HEK293 (cell line): ENCODE data around the gene DUSP3.

ENCODE experiments used
- ZNF596 ChIP-seq: fragments of 450-650 bp; IDR thresholded peaks from 2 replicates; pipeline ENCODE4 v1.5.0; 2018; ENCODE audit warnings: missing biosample characterization, mild to moderate bottlenecking, missing genetic modification characterization, moderate library complexity
- TF ChIP-seq, protein P1 (sequence below): fragments of 450-650 bp; formaldehyde crosslinking; IDR thresholded peaks from 2 replicates; pipeline ENCODE4 v1.5.1; 2016; ENCODE audit warnings: missing biosample characterization, missing genetic modification characterization
- TF ChIP-seq, protein P2 (sequence below): fragments of 450-650 bp; formaldehyde crosslinking; IDR thresholded peaks from 2 replicates; pipeline ENCODE4 v1.5.1; 2016; ENCODE audit warnings: missing biosample characterization, missing genetic modification characterization
- TF ChIP-seq, protein P3 (sequence below): fragments of 450-650 bp; formaldehyde crosslinking; IDR thresholded peaks from 2 replicates; pipeline ENCODE4 v1.5.1; 2016; ENCODE audit warnings: missing biosample characterization, missing genetic modification characterization, borderline replicate concordance

DNA sequence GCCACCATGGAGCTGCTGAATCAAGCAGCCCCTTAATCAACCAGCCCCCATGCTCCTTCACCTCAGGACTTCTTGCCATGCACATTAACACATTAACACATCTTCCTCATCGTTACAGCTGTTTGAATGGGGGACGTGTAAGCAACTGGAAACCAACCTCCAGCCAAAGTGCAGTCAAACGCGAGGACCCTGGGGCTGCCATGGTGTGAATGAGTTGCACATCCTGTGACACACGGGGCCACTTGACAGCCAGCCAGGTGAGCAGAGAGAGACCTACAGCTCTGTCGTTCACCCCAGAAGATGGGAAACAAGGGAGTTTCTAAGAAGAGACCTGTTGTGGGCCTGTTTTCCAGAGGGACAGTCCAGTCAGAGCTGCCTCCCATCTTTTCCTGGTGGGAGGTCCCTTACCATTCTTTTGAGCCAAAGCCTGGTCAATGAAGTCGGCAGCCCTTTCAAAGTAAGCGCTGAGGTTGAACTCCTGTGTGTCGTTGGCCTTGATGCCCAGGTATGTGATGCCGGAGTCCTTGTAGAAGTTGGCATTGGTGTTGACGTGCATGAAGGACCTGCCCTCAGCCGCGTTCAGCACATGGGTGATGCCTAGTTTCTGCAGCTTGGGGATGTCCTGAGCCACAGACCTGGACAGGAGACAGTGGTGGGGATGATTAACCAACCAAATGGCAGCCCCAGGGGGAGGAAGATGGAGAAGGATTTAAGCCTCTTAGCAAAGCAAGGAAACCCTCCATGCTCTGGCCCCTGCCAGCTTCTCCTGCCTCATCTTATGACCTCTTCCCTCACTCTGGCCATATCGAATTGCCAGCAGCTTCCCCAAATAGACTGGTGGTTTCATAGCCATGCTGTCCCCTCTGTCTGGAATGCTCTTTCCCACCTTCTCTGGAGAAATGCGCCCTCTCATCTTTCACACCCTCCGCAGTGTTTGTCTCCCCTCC, 4.2 kb downstream of the DUSP3 start:
- TF ChIP-seq, protein P1, sequence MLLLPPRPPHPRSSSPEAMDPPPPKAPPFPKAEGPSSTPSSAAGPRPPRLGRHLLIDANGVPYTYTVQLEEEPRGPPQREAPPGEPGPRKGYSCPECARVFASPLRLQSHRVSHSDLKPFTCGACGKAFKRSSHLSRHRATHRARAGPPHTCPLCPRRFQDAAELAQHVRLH (tag by site-specific recombination): no peak
- TF ChIP-seq, protein P2, sequence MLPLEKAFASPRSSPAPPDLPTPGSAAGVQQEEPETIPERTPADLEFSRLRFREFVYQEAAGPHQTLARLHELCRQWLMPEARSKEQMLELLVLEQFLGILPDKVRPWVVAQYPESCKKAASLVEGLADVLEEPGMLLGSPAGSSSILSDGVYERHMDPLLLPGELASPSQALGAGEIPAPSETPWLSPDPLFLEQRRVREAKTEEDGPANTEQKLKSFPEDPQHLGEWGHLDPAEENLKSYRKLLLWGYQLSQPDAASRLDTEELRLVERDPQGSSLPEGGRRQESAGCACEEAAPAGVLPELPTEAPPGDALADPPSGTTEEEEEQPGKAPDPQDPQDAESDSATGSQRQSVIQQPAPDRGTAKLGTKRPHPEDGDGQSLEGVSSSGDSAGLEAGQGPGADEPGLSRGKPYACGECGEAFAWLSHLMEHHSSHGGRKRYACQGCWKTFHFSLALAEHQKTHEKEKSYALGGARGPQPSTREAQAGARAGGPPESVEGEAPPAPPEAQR (tag by site-specific recombination): no peak
- TF ChIP-seq, protein P3, sequence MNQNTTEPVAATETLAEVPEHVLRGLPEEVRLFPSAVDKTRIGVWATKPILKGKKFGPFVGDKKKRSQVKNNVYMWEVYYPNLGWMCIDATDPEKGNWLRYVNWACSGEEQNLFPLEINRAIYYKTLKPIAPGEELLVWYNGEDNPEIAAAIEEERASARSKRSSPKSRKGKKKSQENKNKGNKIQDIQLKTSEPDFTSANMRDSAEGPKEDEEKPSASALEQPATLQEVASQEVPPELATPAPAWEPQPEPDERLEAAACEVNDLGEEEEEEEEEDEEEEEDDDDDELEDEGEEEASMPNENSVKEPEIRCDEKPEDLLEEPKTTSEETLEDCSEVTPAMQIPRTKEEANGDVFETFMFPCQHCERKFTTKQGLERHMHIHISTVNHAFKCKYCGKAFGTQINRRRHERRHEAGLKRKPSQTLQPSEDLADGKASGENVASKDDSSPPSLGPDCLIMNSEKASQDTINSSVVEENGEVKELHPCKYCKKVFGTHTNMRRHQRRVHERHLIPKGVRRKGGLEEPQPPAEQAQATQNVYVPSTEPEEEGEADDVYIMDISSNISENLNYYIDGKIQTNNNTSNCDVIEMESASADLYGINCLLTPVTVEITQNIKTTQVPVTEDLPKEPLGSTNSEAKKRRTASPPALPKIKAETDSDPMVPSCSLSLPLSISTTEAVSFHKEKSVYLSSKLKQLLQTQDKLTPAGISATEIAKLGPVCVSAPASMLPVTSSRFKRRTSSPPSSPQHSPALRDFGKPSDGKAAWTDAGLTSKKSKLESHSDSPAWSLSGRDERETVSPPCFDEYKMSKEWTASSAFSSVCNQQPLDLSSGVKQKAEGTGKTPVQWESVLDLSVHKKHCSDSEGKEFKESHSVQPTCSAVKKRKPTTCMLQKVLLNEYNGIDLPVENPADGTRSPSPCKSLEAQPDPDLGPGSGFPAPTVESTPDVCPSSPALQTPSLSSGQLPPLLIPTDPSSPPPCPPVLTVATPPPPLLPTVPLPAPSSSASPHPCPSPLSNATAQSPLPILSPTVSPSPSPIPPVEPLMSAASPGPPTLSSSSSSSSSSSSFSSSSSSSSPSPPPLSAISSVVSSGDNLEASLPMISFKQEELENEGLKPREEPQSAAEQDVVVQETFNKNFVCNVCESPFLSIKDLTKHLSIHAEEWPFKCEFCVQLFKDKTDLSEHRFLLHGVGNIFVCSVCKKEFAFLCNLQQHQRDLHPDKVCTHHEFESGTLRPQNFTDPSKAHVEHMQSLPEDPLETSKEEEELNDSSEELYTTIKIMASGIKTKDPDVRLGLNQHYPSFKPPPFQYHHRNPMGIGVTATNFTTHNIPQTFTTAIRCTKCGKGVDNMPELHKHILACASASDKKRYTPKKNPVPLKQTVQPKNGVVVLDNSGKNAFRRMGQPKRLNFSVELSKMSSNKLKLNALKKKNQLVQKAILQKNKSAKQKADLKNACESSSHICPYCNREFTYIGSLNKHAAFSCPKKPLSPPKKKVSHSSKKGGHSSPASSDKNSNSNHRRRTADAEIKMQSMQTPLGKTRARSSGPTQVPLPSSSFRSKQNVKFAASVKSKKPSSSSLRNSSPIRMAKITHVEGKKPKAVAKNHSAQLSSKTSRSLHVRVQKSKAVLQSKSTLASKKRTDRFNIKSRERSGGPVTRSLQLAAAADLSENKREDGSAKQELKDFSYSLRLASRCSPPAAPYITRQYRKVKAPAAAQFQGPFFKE (tag by site-specific recombination): no peak
- no peak for TF ChIP-seq ZNF596 (tag by site-specific recombination)
